ENCODE results near the gene PXDC1. TPM values are rescaled to one million over a fixed set of nuclear protein-coding genes. Genes with fewer than 3 reads are reported as not detected.

Gene PXDC1
- total RNA-seq, 1 donor from 2014 or later: 41.0 TPM

Other genes starting within 250 kb of the PXDC1 start
- gene FAM50B, start 97.7 kb upstream of the PXDC1 start, total RNA-seq (ENCODE audit: unreplicated experiment): 3.8 TPM